Stimulated activated naive CD8-positive, alpha-beta T cell treated with anti-CD3 and anti-CD28 coated beads, Interleukin-15, amount 100 ng/mL, for 72 hours (primary cell): ENCODE results near the gene SEC14L6.
"Not testable (repeated sequence)": the region's sequence is repeated elsewhere in the genome, so short reads cannot be mapped to it uniquely, and the experiment has no call there.

Source experiments
- ATAC-seq: fragments of 150-1000 bp; cut with Tn5 transposase; 2 replicates; pipeline ENCODE4 v1.10.0; 2021; ENCODE audit warnings: mild to moderate bottlenecking, moderate library complexity
- DNase-seq, 2 donors: peaks; one replicate each; pipeline ENCODE4 v3.0.0; 2021 to 2022
- H3K27ac Mint-ChIP-seq, 2 donors: one replicate each; pipeline ENCODE4 v1.8.0; 2022; ENCODE audit warnings: mild to moderate bottlenecking in 2 of 2, mixed read lengths in 2 of 2, moderate library complexity in 2 of 2
- H3K27me3 Mint-ChIP-seq: one replicate; pipeline ENCODE4 v1.8.0; 2022; ENCODE audit warnings: mixed read lengths
- H3K4me1 Mint-ChIP-seq: one replicate; pipeline ENCODE4 v1.8.0; 2022; ENCODE audit warnings: mild to moderate bottlenecking, mixed read lengths
- H3K4me3 Mint-ChIP-seq, 2 donors: one replicate each; pipeline ENCODE4 v1.8.0; 2022; ENCODE audit warnings: mild to moderate bottlenecking in 2 of 2, mixed read lengths in 2 of 2, moderate library complexity in 1 of 2
- H3K9me3 Mint-ChIP-seq, 2 donors: one replicate each; pipeline ENCODE4 v1.8.0; 2022; ENCODE audit warnings: mixed read lengths in 2 of 2

SEC14L6 gene

GRCh38 chr22:30546616-30547015, at the start of gene SEC14L6:
Gene SEC14L6 (minus strand): TSS chr22:30546741. CDS start chr22:30546682, 59 bp downstream.
- H3K9me3 Mint-ChIP-seq = no peaks in the 10 kb centered on the region
- H3K4me3 Mint-ChIP-seq = no peak within 1 kb of the TSS

GRCh38 chr22:30596199-30596598, 49.7 kb upstream of the SEC14L6 start:
- Mint-ChIP-seq H3K27me3 (no peaks in the 10 kb centered on the region), H3K27ac (no peak overlapping the region)

More at GRCh38 chr22:30546616-30547015, at the start of gene SEC14L6:
- Mint-ChIP-seq H3K27me3 (peaks cover 53% of the 10 kb centered on the region), H3K27ac (no peak within 1 kb of the TSS), H3K4me1 (peaks cover 5% of the 10 kb centered on the region)
- DNase-seq (no peak), ATAC-seq (no peak)

GRCh38 chr22:30592360-30592713, 45.8 kb upstream of the SEC14L6 start:
- DNase-seq, H3K9me3 Mint-ChIP-seq, H3K27ac Mint-ChIP-seq, H3K4me3 Mint-ChIP-seq, H3K4me1 Mint-ChIP-seq, H3K27me3 Mint-ChIP-seq, ATAC-seq: not testable (repeated sequence)

More at GRCh38 chr22:30596199-30596598, 49.7 kb upstream of the SEC14L6 start:
- no peaks in the 10 kb centered on the region for H3K9me3 Mint-ChIP-seq
- H3K4me3 Mint-ChIP-seq = no peak overlapping the region
- no peak for DNase-seq
- no peaks in the 10 kb centered on the region for H3K4me1 Mint-ChIP-seq
- ATAC-seq = no peak

GRCh38 chr22:30591588-30592359, 45.2 kb upstream of the SEC14L6 start, which contains the start of gene PES1:
Gene PES1 (minus strand): TSS chr22:30591910. CDS start chr22:30591833, 77 bp downstream.
- no peaks in the 10 kb centered on the region for H3K9me3 Mint-ChIP-seq
- ATAC-seq = peak; percentile 100
- peak; percentile 90 to 96 for DNase-seq
- no peak within 1 kb of the TSS for H3K4me3 Mint-ChIP-seq
- no peaks in the 10 kb centered on the region for H3K27me3 Mint-ChIP-seq
- H3K4me1 Mint-ChIP-seq = no peaks in the 10 kb centered on the region
- no peak within 1 kb of the TSS for H3K27ac Mint-ChIP-seq

GRCh38 chr22:30591191-30591587, 44.6 kb upstream of the SEC14L6 start:
- Mint-ChIP-seq H3K27me3 (no peaks in the 10 kb centered on the region), H3K27ac (no peak overlapping the region), H3K9me3 (no peaks in the 10 kb centered on the region), H3K4me3 (no peak overlapping the region), H3K4me1 (no peaks in the 10 kb centered on the region)
- no peak for ATAC-seq
- DNase-seq = peak; percentile 8 to 18

- no peak for ATAC-seq
- Mint-ChIP-seq H3K27ac (no peak overlapping the region), H3K9me3 (no peaks in the 10 kb centered on the region), H3K4me1 (no peaks in the 10 kb centered on the region), H3K27me3 (no peaks in the 10 kb centered on the region), H3K4me3 (no peak overlapping the region)
- DNase-seq = no peak
Measured at GRCh38 chr22:30586414-30586813, 39.9 kb upstream of the SEC14L6 start.

- no peak for DNase-seq
- Mint-ChIP-seq H3K27ac (peak overlapping the region in 1 of 2 donors; percentile 82), H3K27me3 (no peaks in the 10 kb centered on the region), H3K9me3 (no peaks in the 10 kb centered on the region), H3K4me1 (no peaks in the 10 kb centered on the region), H3K4me3 (no peak overlapping the region)
- no peak for ATAC-seq
Measured at GRCh38 chr22:30584441-30584840, 37.9 kb upstream of the SEC14L6 start.

- Mint-ChIP-seq H3K9me3 (no peaks in the 10 kb centered on the region), H3K4me3 (no peak overlapping the region), H3K4me1 (no peaks in the 10 kb centered on the region), H3K27ac (peak overlapping the region in 1 of 2 donors; percentile 24), H3K27me3 (no peaks in the 10 kb centered on the region)
- no peak for DNase-seq
- ATAC-seq = no peak
Measured at GRCh38 chr22:30582788-30583545, 36.4 kb upstream of the SEC14L6 start.

- ATAC-seq = no peak
- Mint-ChIP-seq H3K9me3 (no peaks in the 10 kb centered on the region), H3K4me1 (no peaks in the 10 kb centered on the region)
Measured at GRCh38 chr22:30582051-30582450, 35.5 kb upstream of the SEC14L6 start.

GRCh38 chr22:30580896-30581295, 34.4 kb upstream of the SEC14L6 start:
- no peak for DNase-seq
- Mint-ChIP-seq H3K27me3 (no peaks in the 10 kb centered on the region), H3K27ac (no peak overlapping the region), H3K9me3 (no peaks in the 10 kb centered on the region), H3K4me1 (peaks cover 7% of the 10 kb centered on the region), H3K4me3 (no peak overlapping the region)
- no peak for ATAC-seq

More at GRCh38 chr22:30582051-30582450, 35.5 kb upstream of the SEC14L6 start:
- no peak for DNase-seq
- no peak overlapping the region for H3K4me3 Mint-ChIP-seq
- no peaks in the 10 kb centered on the region for H3K27me3 Mint-ChIP-seq
- no peak overlapping the region for H3K27ac Mint-ChIP-seq

- ATAC-seq (no peak), DNase-seq (no peak)
- Mint-ChIP-seq H3K27ac (no peak overlapping the region), H3K27me3 (no peaks in the 10 kb centered on the region), H3K4me1 (peaks cover 18% of the 10 kb centered on the region), H3K9me3 (no peaks in the 10 kb centered on the region), H3K4me3 (no peak overlapping the region)
Measured at GRCh38 chr22:30578481-30578880, 31.9 kb upstream of the SEC14L6 start.

GRCh38 chr22:30575859-30576258, 29.3 kb upstream of the SEC14L6 start:
- no peak for ATAC-seq
- H3K9me3 Mint-ChIP-seq = no peaks in the 10 kb centered on the region

GRCh38 chr22:30574997-30575671, 28.6 kb upstream of the SEC14L6 start:
- no peak for ATAC-seq
- peak overlapping the region in 1 of 2 donors; percentile 94 for H3K27ac Mint-ChIP-seq
- H3K4me3 Mint-ChIP-seq = no peak overlapping the region
- H3K27me3 Mint-ChIP-seq = no peaks in the 10 kb centered on the region
- H3K9me3 Mint-ChIP-seq = no peaks in the 10 kb centered on the region
- H3K4me1 Mint-ChIP-seq = peaks cover 18% of the 10 kb centered on the region
- DNase-seq = no peak

More at GRCh38 chr22:30575859-30576258, 29.3 kb upstream of the SEC14L6 start:
- Mint-ChIP-seq H3K27me3 (no peaks in the 10 kb centered on the region), H3K4me1 (peaks cover 18% of the 10 kb centered on the region), H3K27ac (no peak overlapping the region), H3K4me3 (no peak overlapping the region)
- DNase-seq = no peak

- no peak within 1 kb of the TSS for H3K4me3 Mint-ChIP-seq
- DNase-seq (no peak), ATAC-seq (peak; percentile 46)
- peaks cover 18% of the 10 kb centered on the region for H3K4me1 Mint-ChIP-seq
- H3K27ac Mint-ChIP-seq = peak within 1 kb of the TSS in 1 of 2 donors; percentile 94
- H3K9me3 Mint-ChIP-seq = no peaks in the 10 kb centered on the region
- H3K27me3 Mint-ChIP-seq = no peaks in the 10 kb centered on the region
Measured at GRCh38 chr22:30574095-30574981, 27.8 kb upstream of the SEC14L6 start, which contains the start of gene GAL3ST1. Gene GAL3ST1 (minus strand): TSS chr22:30574665. CDS start chr22:30557392, 17,273 bp downstream.
